GM23248 (cell line): ENCODE data around the gene CDC73.

Experiments used
- EZH2 ChIP-seq: fragments of 200-600 bp; sonication (generic); IDR thresholded peaks from 2 replicates; pipeline ENCODE4 v1.6.1; 2018; ENCODE audit warnings: antibody characterized with exemption, mild to moderate bottlenecking; ENCODE audit not compliant: insufficient read depth, poor library complexity, severe bottlenecking
- EZH2phosphoT487 ChIP-seq: fragments of 200-600 bp; sonication (generic); IDR thresholded peaks from 2 replicates; pipeline ENCODE4 v1.6.1; 2018; ENCODE audit warnings: antibody characterized with exemption, moderate library complexity, mild to moderate bottlenecking, low read depth; ENCODE audit not compliant: insufficient read depth

DNA sequence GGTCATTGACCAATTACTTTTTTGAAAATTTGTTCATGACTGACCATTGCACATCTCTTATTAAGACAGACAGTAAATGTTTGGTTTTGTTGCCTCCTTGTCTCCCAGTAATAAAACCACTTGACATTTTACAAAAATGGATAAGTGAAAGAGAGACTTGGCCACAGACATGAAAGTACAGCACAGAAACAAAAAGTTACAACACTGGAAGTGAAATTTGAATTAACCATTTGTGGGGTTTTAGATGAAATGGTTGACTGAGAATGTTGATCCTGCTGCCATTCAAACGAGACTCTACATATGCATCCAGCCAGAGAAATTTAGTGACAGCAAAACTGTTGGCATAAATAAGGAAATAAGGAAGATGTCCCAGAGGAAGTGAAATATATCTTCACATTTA lies 143.9 kb downstream of the CDC73 start:
- no peak for TF ChIP-seq EZH2
- no peak for TF ChIP-seq EZH2phosphoT487
